ENCODE results near the gene ANKS3. TPM values are rescaled to one million over a fixed set of nuclear protein-coding genes. Genes with fewer than 3 reads are reported as not detected.

Gene ANKS3
- total and polyA plus RNA-seq, 2 of the 8 experiments (the other 6 are each of a cell fraction or from before 2014, with no cell fraction given): 15.5 to 23.9 TPM

- TF ChIP-seq RNF2 (IDR thresholded peaks at IDR 0.05; ENCODE audit: borderline replicate concordance, low read depth, low read length, missing control alignments, poor library complexity, severe bottlenecking) (no peak), TCF12 (IDR thresholded peaks at IDR 0.05; ENCODE audit: low read depth, low read length) (no peak), USF2 (IDR thresholded peaks at IDR 0.05; ENCODE audit: low read length) (no peak), RBBP5 (IDR thresholded peaks at IDR 0.05; ENCODE audit: borderline replicate concordance, low read depth, low read length) (no peak), YY1 (IDR thresholded peaks at IDR 0.05; ENCODE audit: low read depth, low read length) (no peak)
Measured at GRCh38 chr16:4702466-4702808, 31.6 kb downstream of the ANKS3 start (continued).

Data from H1 (cell line).